Activated CD4-positive, alpha-beta T cell treated with anti-CD3 and anti-CD28 coated beads, Interleukin-2, Interleukin-6, amounts not matched to agents 100 ng/mL and 50 ng/mL, durations not matched to agents 16 hours and 8 hours (primary cell): ENCODE results near the gene HEATR3.

Experiments used
- DNase-seq: peaks from one replicate; pipeline ENCODE4 v3.0.0-alpha.2; 2020

HEATR3 gene

DNA sequence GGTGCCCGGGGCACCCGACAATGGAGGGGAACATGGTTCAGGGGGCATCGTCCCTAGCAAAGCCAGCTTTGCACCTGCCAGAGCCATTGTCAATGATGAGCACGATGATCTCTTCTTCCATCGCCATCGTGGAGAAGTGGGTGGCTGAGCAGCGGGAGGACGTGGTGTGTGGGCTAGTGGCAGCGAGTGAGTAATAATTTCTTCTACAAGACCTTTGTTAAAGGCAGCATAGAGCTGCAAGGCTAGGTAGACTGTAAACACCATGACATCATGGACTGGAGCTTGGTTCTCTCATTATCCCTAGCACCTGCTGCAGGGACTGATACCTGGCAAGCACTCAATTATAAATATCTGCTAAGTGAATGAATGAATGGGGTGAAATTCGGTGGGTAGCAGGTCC is 6.7 kb upstream of the HEATR3 start:
- no peak for DNase-seq

DNA sequence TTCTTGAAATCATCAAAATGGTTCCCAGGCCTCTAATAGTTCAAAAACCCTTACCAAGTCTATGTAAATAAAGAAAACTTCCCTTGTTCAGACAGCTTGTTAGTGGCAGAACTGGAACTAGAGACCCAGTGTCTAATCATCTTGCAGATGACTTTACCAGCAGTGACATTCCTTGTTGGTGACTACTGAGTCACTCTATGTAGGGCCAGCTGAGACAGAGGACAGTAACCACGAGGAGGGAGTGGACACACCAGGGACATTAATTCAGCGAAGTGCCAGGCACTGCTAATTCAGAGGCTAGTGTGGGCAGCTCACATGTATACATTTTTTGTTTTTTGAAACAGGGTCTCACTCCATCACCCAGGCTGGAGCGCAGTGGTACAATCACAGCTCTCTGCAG is 6.1 kb upstream of the HEATR3 start:
- DNase-seq, result no peak

DNA sequence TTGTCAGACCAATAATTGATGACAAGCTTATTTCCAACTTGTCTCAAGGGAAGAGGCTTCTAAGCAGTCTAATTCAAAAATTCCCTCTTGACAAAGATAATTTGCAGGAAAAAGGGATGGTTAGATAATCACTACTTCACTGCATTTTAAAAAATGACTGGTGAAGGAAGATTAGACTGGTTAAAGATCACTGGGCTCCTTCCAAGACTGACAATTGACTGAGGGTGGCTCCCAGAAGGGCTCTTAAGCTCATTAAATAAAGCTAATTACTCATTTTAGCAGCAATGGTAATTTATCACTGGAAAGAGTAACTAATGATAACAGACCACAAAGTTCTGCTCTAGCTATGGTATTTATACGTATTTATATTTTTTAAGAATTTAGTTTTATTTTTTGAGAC is 4.4 kb upstream of the HEATR3 start:
- DNase-seq, result no peak

DNA sequence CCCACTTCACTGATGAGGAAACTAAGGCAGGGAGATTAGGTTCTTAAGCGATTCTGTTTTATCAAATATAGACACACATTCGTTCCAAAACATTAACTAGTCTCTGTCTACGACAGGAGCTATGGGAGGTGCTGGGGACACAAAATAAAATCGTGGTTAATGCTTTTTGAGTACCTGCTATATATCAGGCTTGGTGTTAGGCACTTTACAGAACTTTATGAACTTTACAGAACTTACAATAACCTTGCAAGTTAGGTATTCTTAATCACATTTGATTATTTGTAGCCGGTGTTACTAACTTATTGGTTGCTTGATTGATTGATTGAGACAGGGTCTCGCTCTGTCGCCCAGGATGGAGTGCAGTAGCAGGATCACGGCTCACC is 538 bp upstream of the HEATR3 start:
- no peak for DNase-seq

DNA sequence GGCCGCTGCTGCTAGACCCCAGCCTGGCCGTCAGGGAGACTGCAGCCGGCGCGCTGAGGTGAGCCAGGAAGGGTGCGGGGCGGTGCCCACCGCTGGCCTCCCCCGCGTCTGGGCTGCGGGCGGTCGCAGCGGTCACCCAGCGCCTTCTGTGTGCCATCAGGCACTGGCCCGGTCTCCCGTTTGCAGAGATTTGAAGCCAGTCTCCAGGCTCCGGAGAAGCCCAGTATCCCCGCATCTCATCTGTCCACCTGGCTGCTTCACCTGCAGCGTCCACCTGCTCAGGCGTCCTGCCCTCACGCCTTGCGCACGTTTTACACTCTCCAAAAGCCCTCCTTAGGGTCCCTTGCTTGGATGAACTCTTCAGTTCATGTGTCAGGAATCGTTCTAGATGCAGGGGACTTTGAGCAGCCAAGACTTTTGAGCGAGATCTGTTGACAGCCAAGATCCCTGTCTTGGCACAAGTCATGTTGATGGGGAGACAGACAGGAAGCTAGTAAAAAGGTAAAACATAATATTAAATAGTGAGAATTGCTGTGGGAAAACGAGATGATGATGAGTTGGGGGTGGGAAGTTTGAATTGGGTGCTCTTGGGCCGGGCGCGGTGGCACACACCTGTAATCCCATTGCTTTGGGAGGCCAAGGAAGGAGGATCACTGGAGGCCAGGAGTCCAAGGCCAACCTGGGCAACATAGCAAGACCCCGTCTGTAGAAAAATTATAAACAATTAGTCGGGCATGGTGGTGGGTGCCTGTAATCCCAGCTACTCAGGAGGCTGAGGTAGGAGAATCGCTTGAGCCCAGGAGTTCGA is 916 bp downstream of the HEATR3 start:
- DNase-seq, result no peak

DNA sequence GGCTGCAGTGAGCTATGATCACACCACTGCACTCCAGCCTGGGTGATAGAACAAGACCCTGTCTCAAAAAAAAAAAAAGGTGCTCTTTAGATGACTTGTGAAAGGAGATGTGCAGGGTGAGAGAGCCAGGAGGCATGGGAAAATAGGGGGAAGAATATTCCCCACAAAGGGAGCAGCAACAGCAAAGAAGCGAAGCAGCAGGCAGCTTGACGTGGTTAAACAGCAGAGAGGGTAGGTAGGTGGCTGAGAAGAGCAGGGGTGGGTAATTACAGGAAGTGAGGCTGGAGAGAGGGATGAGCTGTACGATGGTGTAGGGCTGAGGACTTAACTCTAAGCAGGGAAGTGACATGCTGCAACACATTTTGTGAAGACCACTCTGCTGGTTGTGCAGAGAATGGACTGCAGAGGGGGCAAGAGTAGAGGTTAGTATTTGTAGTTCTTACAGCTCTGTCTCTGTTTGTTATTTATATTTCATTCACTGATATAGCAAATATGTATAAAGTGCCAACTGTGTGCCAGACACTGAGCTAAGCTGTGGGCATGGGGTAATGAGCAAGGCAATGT is 1.6 kb downstream of the HEATR3 start:
- DNase-seq, result peak; percentile 61

DNA sequence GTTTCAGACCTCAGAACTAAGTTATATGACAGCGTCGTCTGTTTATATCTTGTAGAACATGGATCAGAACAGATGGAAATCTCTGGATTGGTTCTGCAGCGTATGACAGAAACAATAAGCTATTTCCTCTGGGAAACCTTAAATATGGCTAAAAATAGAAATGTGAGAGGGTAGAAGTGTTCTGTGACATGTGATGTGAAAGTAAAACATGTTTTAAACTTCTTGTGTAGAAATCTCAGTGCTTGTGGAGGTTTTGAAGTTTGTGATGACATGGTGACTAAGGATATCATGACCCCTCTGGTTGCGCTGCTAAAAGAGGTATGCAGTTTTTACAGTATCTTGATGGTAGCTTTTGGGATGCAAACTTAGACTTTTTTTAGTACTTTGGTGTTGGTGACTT is 2.8 kb downstream of the HEATR3 start:
- DNase-seq, result no peak

DNA sequence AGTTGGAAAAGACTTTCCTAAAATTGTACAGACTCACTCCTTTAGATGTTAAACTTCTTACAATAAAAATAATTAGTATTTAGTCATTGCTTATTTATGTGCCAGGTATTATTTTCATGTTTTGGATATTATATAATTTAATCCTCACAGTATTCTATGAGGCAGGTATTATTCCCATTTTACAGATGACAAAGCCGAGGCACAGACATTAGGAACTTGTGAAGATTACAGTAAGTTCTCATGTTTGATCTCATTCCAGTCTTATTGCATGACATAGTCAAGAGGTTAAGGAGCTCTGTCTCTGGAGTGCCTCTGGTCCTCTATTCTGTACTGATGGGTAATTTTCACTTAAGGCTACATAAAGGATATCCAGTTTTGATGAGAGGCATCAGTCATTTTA is 3.3 kb downstream of the HEATR3 start:
- DNase-seq, result no peak

DNA sequence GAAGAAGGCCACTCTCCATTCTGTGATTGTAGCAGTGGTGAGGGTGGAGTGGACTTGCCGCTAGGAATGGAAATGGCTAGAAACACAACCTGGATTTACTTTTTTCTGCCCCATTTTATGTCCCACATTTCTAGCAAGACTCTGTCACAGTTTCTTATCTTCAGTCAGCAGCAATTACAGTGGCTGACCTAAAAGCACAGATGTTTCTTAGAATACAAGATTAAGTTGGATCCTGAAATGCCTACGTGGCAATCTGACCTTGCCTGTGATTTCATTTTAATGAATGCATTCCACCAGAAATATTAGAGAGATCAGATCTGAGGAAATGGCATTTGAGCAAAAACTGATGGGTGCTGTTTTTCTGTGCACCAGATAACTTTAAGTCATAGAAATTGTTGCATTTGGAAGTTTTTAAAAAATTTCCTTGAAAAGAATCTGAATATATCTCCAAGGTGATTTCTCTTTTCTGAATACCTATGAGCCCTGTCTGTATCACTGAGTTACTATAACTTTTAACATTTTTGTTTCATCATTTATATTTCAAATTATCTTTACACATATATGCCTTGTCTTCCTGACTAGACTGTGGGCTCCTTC is 5.4 kb downstream of the HEATR3 start:
- DNase-seq, result no peak

DNA sequence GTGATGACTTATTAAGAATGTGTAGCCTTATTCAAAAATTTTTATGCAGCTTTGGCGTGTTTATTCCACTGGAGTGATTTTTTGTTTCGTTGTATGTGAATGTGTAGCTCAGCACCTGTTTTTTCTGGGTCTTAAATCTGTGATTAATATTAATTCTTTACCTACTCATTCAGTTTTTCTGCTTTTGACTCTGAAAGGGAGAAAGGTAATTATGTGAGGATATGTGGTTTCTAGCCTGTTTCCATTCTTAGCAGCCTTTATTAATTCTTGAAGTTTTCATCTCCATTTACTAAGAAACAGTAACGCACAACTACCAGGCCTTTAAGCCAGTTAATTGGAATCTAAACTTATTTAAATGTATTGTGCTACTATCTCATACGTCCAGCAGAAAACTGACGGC is 7.0 kb downstream of the HEATR3 start:
- DNase-seq, result peak; percentile 55

DNA sequence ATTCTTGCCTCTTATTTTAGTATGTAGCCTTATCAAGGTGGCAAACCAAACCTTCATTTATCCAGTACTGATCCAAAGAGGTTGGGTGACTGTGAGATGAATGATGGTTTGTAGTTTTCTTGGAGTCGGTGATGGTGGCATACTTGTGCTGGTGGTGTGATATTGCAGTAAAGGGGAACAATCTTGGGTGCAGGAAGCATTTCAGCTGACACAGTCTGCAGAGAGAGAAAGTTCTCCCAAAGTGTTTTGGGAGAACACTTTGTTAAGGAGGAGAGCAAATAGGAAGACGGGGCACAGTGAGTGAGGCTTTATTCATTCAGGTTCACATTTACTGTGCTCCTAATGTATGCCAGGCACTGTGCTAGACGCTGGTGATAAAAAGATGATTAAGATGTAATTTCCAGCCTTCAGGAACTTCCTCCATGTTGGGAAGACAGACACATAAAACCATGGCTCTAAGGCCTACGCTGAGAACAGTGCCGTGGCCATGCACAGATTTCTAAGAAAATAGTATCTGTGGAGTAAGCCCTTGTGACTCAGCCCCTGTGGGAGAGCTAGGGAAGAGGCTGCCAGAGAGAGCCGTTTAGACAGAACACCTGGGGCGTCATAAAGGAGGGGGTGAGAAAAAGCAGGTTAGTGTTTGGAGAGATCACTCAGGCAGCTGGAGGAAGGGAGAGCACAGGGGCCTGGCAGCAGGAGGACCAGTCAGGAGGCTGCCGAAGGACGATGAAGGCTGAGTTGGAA is 13.8 kb downstream of the HEATR3 start:
- no peak for DNase-seq

DNA sequence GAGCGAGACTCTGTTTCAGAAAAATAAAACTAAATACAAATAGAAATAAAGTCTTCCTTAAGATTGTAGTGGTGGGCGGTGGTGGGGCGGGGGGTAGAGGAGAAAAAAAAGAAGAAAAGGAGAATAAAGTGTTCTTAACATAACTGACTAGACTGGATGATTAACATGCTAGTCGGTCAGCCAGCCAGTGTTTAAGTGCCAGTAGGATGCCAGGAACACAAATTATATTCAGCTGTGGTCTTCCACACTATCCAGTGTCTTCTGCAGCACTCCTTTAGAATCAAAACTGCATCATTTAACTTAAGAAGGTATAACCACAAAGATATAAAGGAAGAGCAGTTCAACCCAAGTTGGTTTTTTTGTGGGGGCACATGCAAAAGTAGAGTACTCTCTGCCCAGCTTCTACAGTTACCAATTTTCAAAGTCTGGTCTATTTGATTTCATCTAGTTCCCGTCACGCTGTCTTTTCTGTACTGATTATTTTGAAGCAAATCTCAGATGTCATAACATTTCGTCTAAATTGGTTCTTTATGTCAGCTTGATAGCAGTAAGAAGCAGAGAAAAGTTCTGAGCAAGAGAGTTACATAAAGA is 15.8 kb downstream of the HEATR3 start:
- DNase-seq, result no peak

DNA sequence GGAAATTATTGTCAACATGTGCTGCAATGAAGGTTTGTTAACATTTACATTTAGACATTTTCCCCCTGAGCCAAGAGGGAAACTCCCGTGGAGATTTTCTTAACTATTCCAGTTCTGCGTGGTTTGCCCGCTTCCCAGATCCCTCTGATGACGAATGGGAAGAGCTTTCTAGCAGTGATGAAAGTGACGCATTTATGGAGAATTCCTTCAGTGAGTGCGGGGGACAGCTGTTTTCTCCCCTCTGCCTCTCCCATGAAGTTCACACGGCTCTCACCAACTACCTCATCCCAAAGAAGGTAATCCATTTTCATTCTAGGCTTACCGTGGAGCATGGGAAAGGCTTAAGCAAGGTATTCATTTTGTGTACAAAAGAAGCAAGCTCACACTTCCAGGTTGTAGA is 18.2 kb downstream of the HEATR3 start:
- DNase-seq, result no peak

DNA sequence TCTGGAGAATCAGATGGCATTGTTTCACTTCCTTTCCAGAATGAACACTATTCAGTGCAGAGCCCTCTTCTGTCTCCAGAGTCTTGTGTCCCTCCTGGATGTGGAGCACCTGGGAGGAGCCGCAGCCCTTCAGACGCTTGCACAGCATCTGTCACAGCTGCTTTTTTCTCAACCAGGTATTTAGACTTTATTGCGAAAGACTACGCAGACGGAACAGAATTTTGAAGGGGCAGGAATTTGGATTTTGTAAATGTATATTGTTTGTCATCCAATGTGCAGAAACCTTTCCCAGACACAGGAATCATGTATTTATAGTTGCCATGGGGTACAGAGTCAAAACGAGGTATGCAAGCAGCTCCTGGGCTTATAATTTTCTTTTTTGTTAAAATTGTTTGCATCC is 20.4 kb downstream of the HEATR3 start:
- no peak for DNase-seq

DNA sequence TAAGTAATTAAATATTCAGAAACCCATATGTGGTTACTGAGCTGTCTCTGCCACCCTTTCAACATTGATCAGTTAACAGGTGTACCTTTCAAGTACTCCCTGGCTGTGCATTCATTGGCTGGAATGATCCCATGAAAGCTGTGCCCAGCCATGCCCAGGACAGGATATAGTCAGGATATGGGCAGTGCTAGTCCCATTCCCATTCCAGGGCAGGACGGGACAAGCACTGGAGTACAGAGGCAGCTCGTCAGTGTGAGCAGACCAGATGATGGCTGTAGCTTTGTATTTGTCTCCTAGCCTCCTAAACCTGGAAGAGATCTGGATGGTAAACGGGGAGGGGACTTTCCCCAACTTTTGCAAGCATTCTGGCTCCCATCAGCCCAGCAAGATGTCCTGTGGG is 22.5 kb downstream of the HEATR3 start:
- DNase-seq, result no peak

DNA sequence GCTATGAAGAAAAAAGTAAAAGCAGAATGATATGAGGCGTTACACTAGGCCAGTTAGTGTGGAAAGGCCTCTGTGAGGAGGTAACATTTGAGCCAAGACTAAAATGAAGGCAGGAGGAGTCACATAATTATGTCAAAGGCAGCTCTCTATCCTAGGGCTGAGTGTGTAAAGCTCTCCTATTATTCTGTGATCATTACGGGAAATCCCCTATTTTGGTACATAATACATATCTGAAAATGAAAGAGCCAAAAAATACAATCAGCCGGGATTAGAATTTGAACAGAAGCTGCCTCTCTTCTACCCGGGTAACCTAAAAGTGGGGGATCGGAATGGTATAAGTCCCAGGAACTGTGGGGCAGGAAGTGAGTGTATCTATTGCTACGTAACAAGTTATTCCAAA is 27.1 kb downstream of the HEATR3 start:
- no peak for DNase-seq

DNA sequence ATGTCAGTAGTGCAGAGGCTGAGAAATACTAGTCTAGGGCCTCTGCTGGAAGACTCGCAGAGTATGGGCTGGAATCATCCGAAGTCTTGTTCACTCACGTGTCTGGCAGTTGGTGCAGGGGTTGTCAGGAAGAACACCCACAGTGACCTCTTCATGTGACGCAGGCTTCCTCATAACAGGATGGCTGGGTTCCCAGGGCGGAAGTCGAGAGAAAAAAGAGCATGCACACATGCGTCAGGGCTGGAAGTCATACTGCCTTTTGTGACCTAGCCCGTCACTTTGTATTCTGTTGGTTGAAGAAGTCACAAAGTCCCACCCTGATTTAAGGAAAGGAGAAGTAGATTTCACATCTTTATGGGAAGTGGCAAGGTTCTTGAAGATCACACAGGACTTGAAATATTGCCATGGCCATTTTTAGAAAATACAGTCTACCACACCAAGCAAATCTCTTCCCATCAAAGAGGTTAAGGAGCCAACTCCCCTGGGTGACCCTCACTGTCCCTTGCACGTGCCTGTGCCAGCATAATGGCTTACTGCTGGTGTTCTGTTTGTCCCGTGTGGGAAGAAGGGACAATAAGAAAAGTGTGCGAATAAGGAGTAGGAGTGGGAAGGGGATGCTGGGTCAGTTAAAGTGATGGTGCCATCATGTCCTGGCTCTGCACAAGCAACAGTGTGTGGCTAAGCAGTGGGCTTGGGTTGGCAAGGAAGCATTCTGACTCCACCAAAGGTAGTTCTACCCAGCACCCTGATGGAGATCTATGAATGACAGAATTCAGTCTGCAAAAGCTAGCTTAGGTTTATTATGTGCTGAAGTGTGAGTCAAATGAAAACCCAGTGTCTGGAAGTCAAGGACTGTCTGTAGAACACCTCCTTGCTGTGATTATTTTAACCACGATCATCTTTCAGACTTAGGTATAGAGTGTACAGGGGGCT is 28.1 kb downstream of the HEATR3 start:
- DNase-seq, result peak; percentile 80

DNA sequence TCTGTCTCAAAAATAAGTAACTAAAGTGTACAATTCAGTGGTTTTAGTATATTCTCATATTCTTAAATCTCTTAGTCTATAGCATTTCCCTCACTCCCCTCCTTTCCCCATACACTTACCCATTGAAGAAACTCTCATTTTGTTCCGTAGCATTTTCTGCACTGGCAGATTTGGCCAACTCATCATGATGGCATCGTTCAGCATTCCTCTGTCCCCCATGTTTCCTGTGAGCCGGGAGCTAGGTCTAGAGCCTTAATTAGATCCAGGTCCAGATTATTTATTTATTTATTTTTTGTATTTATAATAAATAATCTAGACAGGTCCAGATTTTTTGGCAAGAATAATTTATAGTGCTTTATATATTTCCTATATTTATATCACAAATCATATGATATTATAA is 31.0 kb downstream of the HEATR3 start:
- no peak for DNase-seq

DNA sequence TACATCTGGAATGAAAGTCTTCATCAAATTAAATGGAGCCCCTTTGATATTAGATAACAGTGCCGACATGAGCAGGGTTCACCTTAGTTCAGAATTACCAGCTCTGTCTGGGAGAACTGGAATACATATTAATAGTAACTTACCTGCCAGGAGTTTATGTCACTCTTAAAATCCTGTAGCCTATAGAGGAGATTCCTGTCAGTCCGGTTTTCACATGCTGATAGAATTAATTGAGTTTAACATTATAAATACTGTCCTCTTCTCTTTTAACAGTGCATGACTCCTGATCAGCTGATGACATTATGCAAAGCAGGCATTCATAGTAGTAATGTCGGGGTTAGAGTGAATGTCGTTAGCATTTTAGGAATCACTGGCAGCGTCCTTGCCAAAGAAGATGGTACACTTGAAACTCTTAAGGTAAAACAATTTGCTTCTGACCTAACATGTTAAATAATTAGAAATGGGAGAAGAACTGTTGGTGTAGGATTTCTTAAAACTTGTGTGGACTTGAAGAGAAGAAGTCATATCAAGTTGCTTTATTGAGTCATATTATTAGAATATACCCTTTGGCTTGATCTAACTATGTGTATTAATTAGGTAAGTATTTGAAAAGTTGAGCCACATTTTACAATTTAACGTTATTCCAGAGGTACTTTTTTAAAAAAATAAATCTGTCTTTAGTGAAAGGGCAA is 34.3 kb downstream of the HEATR3 start:
- no peak for DNase-seq

DNA sequence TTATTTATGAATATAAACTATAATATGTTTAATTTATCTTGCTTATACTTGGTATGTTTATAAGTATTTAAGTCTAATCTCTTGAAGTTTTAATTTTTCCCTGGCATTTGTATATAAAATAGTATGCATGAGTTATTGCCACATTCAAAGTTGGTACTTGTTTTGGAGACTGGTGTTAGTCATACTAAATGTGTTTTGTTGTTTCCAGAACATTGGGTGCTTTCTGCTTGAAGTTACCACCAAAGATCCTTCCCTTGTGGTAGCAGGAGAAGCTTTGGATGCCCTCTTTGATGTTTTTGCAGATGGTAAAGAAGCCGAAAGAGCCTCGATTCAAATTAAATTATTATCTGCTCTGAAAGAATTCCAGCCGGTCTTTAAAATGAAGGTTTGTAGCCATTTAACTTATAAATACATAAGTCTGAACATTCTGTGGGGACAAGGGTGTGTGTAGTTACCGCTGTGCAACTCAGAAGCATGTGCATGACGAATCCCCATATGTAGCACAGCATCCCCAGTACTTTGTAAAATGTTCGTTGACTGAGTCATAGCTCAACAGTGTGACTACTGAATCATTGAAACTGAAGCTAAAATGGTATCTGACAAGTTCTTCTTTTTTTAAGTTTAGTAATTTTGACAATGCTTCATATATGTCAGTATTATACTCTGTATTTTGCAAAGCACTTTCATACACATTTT is 36.4 kb downstream of the HEATR3 start:
- peak; percentile 76 for DNase-seq

DNA sequence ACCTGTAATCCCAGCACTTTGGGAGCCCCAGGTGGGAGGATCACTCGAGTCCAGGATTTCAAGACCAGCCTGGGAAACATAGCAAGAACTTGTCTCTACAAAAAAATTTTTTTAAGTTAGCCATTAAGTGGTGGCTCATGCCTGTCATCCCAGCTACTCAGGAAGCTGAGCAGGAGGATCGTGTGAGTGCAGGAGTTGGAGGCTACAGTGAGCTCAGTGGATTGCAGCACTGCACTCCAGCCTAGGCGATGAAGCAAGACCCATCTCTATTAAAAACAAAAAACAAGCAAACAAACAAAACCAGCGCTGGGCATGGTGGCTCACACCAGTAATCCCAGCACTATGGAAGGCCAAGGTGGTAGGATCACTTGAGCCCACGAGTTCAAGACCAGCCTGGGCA is 38.0 kb downstream of the HEATR3 start:
- no peak for DNase-seq
